Measurements from ENCODE around the gene ADAMTS6. TPM values are rescaled to one million over a fixed set of nuclear protein-coding genes. Genes with fewer than 3 reads are reported as not detected.

The ADAMTS6 gene
- total and polyA plus RNA-seq, 2 experiments from 2014 or later, result 0.78 to 2.0 TPM

DNA sequence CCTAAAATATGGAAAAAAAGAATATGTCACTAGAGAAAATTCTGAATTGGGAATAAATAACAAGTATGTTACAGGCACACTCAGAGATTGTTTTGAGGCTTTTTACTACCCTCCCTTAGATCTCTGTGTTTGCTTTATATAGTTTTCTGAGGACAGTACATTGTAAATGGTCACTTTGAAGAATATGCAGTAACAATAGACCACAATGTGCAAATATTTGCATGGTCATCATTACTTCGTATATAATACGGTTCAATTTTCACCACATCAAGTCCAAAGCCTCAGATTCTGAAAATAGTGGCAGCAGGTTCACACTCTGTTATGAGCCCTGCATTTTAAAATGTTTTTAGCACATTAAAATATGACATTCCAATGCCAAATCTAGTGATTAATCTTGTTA is 238.6 kb downstream of the ADAMTS6 start:
- no peaks in the 10 kb centered on the region for H3K9me3 Mint-ChIP-seq
- H3K27ac Mint-ChIP-seq, result no peak overlapping the region
- no peaks in the 10 kb centered on the region for H3K27me3 Mint-ChIP-seq (ENCODE audit: insufficient read depth, low read depth, poor library complexity)
- no peak for TF ChIP-seq ETS1 (IDR thresholded peaks at IDR 0.05)
- TF ChIP-seq CREB1 (CRISPR knock-in tag; IDR thresholded peaks at IDR 0.05; ENCODE audit: low read depth), result no peak
- TF ChIP-seq EZH2phosphoT487 (IDR thresholded peaks at IDR 0.05; ENCODE audit: unreplicated experiment), result no peak
- no peak for TF ChIP-seq ZNF114 (CRISPR knock-in tag; IDR thresholded peaks at IDR 0.05)
- TF ChIP-seq STAT1 (IDR thresholded peaks at IDR 0.05; ENCODE audit: unreplicated experiment), result no peak
- TF ChIP-seq EZH2 (IDR thresholded peaks at IDR 0.05; ENCODE audit: low read depth, unreplicated experiment), result no peak
- no peak for TF ChIP-seq NANOG (IDR thresholded peaks at IDR 0.05; ENCODE audit: borderline replicate concordance)
- TF ChIP-seq JUNB (IDR thresholded peaks at IDR 0.05; ENCODE audit: unreplicated experiment), result no peak
- no peak for TF ChIP-seq CTCF (conservative IDR thresholded peaks at IDR 0.05; ENCODE audit: low read depth in 2 of 2)
- TF ChIP-seq, protein P1, sequence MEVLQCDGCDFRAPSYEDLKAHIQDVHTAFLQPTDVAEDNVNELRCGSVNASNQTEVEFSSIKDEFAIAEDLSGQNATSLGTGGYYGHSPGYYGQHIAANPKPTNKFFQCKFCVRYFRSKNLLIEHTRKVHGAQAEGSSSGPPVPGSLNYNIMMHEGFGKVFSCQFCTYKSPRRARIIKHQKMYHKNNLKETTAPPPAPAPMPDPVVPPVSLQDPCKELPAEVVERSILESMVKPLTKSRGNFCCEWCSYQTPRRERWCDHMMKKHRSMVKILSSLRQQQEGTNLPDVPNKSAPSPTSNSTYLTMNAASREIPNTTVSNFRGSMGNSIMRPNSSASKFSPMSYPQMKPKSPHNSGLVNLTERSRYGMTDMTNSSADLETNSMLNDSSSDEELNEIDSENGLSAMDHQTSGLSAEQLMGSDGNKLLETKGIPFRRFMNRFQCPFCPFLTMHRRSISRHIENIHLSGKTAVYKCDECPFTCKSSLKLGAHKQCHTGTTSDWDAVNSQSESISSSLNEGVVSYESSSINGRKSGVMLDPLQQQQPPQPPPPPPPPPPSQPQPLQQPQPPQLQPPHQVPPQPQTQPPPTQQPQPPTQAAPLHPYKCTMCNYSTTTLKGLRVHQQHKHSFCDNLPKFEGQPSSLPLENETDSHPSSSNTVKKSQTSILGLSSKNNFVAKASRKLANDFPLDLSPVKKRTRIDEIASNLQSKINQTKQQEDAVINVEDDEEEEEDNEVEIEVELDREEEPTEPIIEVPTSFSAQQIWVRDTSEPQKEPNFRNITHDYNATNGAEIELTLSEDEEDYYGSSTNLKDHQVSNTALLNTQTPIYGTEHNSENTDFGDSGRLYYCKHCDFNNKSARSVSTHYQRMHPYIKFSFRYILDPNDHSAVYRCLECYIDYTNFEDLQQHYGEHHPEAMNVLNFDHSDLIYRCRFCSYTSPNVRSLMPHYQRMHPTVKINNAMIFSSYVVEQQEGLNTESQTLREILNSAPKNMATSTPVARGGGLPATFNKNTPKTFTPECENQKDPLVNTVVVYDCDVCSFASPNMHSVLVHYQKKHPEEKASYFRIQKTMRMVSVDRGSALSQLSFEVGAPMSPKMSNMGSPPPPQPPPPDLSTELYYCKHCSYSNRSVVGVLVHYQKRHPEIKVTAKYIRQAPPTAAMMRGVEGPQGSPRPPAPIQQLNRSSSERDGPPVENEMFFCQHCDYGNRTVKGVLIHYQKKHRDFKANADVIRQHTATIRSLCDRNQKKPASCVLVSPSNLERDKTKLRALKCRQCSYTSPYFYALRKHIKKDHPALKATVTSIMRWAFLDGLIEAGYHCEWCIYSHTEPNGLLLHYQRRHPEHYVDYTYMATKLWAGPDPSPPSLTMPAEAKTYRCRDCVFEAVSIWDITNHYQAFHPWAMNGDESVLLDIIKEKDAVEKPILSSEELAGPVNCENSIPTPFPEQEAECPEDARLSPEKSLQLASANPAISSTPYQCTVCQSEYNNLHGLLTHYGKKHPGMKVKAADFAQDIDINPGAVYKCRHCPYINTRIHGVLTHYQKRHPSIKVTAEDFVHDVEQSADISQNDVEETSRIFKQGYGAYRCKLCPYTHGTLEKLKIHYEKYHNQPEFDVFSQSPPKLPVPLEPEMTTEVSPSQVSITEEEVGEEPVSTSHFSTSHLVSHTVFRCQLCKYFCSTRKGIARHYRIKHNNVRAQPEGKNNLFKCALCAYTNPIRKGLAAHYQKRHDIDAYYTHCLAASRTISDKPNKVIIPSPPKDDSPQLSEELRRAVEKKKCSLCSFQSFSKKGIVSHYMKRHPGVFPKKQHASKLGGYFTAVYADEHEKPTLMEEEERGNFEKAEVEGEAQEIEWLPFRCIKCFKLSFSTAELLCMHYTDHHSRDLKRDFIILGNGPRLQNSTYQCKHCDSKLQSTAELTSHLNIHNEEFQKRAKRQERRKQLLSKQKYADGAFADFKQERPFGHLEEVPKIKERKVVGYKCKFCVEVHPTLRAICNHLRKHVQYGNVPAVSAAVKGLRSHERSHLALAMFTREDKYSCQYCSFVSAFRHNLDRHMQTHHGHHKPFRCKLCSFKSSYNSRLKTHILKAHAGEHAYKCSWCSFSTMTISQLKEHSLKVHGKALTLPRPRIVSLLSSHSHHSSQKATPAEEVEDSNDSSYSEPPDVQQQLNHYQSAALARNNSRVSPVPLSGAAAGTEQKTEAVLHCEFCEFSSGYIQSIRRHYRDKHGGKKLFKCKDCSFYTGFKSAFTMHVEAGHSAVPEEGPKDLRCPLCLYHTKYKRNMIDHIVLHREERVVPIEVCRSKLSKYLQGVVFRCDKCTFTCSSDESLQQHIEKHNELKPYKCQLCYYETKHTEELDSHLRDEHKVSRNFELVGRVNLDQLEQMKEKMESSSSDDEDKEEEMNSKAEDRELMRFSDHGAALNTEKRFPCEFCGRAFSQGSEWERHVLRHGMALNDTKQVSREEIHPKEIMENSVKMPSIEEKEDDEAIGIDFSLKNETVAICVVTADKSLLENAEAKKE (CRISPR knock-in tag; IDR thresholded peaks at IDR 0.05), result no peak
- TF ChIP-seq POLR2AphosphoS5 (IDR thresholded peaks at IDR 0.05; ENCODE audit: low read depth), result no peak
- TF ChIP-seq ZNF331 (CRISPR knock-in tag; IDR thresholded peaks at IDR 0.05; ENCODE audit: low read depth), result no peak
- no peak for TF ChIP-seq REST (IDR thresholded peaks at IDR 0.05; ENCODE audit: unreplicated experiment)
- ATAC-seq, result no peak
- H2AFZ ChIP-seq, result no peak overlapping the region
- H3F3A ChIP-seq (replicated peaks; ENCODE audit: low read depth), result no peaks in the 10 kb centered on the region
- no peaks in the 10 kb centered on the region for H3K36me3 Mint-ChIP-seq (ENCODE audit: low read depth)
- DNase-seq (ENCODE audit: low spot score), result no peak
- no peaks in the 10 kb centered on the region for H3K27me3 ChIP-seq (ENCODE audit: insufficient read depth)
- H4K20me1 ChIP-seq (replicated peaks; ENCODE audit: insufficient read depth), result no peaks in the 10 kb centered on the region
- 0 out of 2 replicates have a peak, but pooled peaks cover 10% of the 10 kb centered on the region for H3K4me1 ChIP-seq (ENCODE audit: insufficient read depth)
- no peak overlapping the region for H3K4me3 Mint-ChIP-seq
- no peak overlapping the region for H3K4me2 ChIP-seq
- H3K27ac ChIP-seq (ENCODE audit: low read depth), result no peak overlapping the region
- peaks cover 23% of the 10 kb centered on the region for H3K4me1 Mint-ChIP-seq
- no peaks in the 10 kb centered on the region for H3K79me2 ChIP-seq (replicated peaks; ENCODE audit: insufficient read depth)
- H3K36me3 ChIP-seq (ENCODE audit: insufficient read depth), result no peaks in the 10 kb centered on the region
- no peak overlapping the region for H3K4me3 ChIP-seq
- no peaks in the 10 kb centered on the region for H3K9me2 ChIP-seq (ENCODE audit: insufficient read depth)

All from GM23338 (cell line).